ENCODE measurements around the gene STRIT1. TPM values are rescaled to one million over a fixed set of nuclear protein-coding genes. Genes with fewer than 3 reads are reported as not detected.

Gene STRIT1
- total and polyA plus RNA-seq, 9 of the 15 experiments (the other 6 are each of a cell fraction or from before 2014, with no cell fraction given): not detected

- no peak for TF ChIP-seq NR1H2 (CRISPR knock-in tag; IDR thresholded peaks at IDR 0.05)
- peak; percentile 77 for TF ChIP-seq HDAC2 (IDR thresholded peaks at IDR 0.05)
- no peak for TF ChIP-seq ATF1 (CRISPR knock-in tag; IDR thresholded peaks at IDR 0.05)
- peak; percentile 58 for TF ChIP-seq ATF1 (tag; IDR thresholded peaks at IDR 0.05)
- TF ChIP-seq BRD9 (IDR thresholded peaks at IDR 0.05; ENCODE audit: low read depth, partially characterized antibody): peak; percentile 33
- TF ChIP-seq PML (IDR thresholded peaks at IDR 0.05; ENCODE audit: low read length): peak; percentile 67
- TF ChIP-seq HDAC1 (IDR thresholded peaks at IDR 0.05): peak; percentile 62 to 81; a peak in 3 of 4 replicates
- TF ChIP-seq JUN (IDR thresholded peaks at IDR 0.05; ENCODE audit: borderline replicate concordance, low read depth, low read length): no peak
- TF ChIP-seq JUN (CRISPR knock-in tag; IDR thresholded peaks at IDR 0.05; ENCODE audit: borderline replicate concordance): no peak
- TF ChIP-seq, protein P1, sequence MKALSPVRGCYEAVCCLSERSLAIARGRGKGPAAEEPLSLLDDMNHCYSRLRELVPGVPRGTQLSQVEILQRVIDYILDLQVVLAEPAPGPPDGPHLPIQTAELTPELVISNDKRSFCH (CRISPR knock-in tag; IDR thresholded peaks at IDR 0.05): no peak
- TF ChIP-seq, protein P1 (tag; IDR thresholded peaks at IDR 0.05): peak; percentile 80; the same call in 1 of the 2 replicates
- peak; percentile 97 for TF ChIP-seq HLTF (IDR thresholded peaks at IDR 0.05)
- no peak for TF ChIP-seq POU5F1 (IDR thresholded peaks at IDR 0.05; ENCODE audit: borderline replicate concordance, low read depth, low read length, partially characterized antibody)
- no peak for TF ChIP-seq CBX8 (IDR thresholded peaks at IDR 0.05; ENCODE audit: borderline replicate concordance, extremely low read depth, low read depth, low read length, poor library complexity, severe bottlenecking)
- TF ChIP-seq CXXC5 (CRISPR knock-in tag; IDR thresholded peaks at IDR 0.05): peak; percentile 96
- TF ChIP-seq BCOR (IDR thresholded peaks at IDR 0.05): peak; percentile 66
- no peak for TF ChIP-seq NR4A1 (CRISPR knock-in tag; IDR thresholded peaks at IDR 0.05)
- no peak for TF ChIP-seq NR4A1 (tag; IDR thresholded peaks at IDR 0.05)
- no peak for TF ChIP-seq ZNF696 (CRISPR knock-in tag; conservative IDR thresholded peaks at IDR 0.05)
- TF ChIP-seq U2AF1 (optimal IDR thresholded peaks at IDR 0.05; ENCODE audit: low read depth, low read length): no peak
- TF ChIP-seq KDM1A (IDR thresholded peaks at IDR 0.05): peak; percentile 75 to 84
- peak; percentile 91 to 93 for TF ChIP-seq TRIM24 (IDR thresholded peaks at IDR 0.05)
- no peak for TF ChIP-seq HMG20B (CRISPR knock-in tag; IDR thresholded peaks at IDR 0.05)
- TF ChIP-seq ARNT (IDR thresholded peaks at IDR 0.05): peak; percentile 71 to 93; a peak in 3 of 4 replicates
- TF ChIP-seq SOX6 (IDR thresholded peaks at IDR 0.05): peak; percentile 99
- no peak for TF ChIP-seq NEUROD1 (IDR thresholded peaks at IDR 0.05; ENCODE audit: borderline replicate concordance, low read depth, low read length, partially characterized antibody)
- TF ChIP-seq ZNF133 (CRISPR knock-in tag; IDR thresholded peaks at IDR 0.05): no peak
- TF ChIP-seq NCOA1 (IDR thresholded peaks at IDR 0.05; ENCODE audit: low read depth): peak; percentile 86
- peak; percentile 83 for TF ChIP-seq MEIS2 (IDR thresholded peaks at IDR 0.05; ENCODE audit: partially characterized antibody)
- no peak for TF ChIP-seq TSC22D4 (tag; IDR thresholded peaks at IDR 0.05)
- TF ChIP-seq RCOR1 (IDR thresholded peaks at IDR 0.05; ENCODE audit: borderline replicate concordance in 1 of 2, low read depth in 2 of 2, low read length in 2 of 2): peak; percentile 19 to 62; a peak in 2 of 4 replicates
- no peak for TF ChIP-seq EZH2 (IDR thresholded peaks at IDR 0.05; ENCODE audit: borderline replicate concordance, low read depth, low read length)
- TF ChIP-seq DIDO1 (tag; IDR thresholded peaks at IDR 0.05; ENCODE audit: low read depth): no peak
- TF ChIP-seq MYBL2 (IDR thresholded peaks at IDR 0.05; ENCODE audit: low read depth): peak; percentile 63; the same call in 1 of the 2 replicates
- TF ChIP-seq MYBL2 (CRISPR knock-in tag; IDR thresholded peaks at IDR 0.05; ENCODE audit: borderline replicate concordance): no peak
Observed at GRCh38 chr3:155282385-155283091, 10.9 kb downstream of the STRIT1 start (continued).
